CD4-positive, alpha-beta T cell treated with Interleukin-10 for 1 hour (primary cell): ENCODE data around the gene GMEB2.

Source experiments
- DNase-seq: peaks from one replicate; pipeline ENCODE4 v3.0.0-alpha.2; 2020

GMEB2 gene

DNA sequence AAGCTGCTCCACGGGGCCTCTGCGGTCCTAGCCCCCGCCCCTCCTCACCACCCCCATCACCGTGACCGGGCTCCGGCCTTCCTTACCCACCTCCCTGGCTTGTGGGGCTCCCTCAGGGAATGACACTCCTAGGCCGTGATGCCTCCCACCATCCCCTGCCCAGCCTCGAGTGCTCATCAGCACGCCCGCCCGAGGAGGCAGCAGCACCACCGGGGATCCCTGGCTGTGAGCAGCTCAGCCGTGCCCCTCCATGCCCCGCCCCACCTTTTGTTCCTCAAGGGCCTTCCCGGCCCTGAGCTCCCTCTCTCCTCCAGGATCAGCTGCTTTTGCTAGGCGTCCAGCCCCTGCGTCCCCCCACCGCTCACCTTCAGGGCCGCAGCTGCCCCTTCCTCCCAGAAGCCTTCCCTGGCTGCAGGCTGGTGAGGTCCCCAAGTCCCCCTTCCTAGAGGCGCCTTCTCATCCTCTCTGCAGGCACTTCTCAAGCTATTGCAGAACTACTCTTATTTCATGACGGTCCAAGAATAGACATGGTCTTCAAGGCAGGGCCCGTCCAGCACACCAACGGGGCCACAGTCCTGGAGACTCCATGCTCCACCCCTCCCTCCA, 69.9 kb downstream of the GMEB2 start:
- no peak for DNase-seq

DNA sequence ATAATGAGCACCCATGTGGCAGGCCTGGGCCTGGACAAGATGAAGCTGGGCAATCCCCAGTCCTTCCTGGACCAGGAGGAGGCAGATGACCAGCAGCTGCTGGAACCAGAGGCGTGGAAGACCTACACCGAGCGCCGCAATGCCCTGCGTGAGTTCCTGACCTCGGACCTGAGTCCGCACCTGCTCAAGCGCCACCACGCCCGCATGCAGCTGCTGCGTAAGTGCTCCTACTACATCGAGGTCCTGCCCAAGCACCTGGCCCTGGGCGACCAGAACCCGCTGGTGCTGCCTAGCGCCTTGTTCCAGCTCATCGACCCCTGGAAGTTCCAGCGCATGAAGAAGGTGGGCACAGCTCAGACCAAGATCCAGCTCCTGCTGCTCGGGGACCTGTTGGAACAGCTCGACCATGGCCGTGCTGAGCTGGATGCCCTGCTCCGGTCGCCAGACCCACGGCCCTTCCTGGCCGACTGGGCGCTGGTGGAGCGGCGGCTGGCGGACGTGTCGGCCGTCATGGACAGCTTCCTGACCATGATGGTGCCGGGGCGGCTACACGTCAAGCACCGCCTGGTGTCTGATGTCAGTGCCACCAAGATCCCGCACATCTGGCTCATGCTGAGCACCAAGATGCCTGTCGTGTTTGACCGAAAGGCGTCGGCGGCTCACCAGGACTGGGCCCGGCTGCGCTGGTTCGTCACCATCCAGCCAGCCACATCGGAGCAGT, 71.1 kb downstream of the GMEB2 start:
- DNase-seq = no peak

- DNase-seq = no peak
Observed at GRCh38 chr20:63554361-63555278, 72.3 kb downstream of the GMEB2 start.

- peak; percentile 65 for DNase-seq
Observed at GRCh38 chr20:63553933-63554290, 73.0 kb downstream of the GMEB2 start, which contains the start of gene FNDC11. FNDC11 (plus strand) TSS chr20:63554159; CDS start chr20:63555664, 1,505 bp downstream.

DNA sequence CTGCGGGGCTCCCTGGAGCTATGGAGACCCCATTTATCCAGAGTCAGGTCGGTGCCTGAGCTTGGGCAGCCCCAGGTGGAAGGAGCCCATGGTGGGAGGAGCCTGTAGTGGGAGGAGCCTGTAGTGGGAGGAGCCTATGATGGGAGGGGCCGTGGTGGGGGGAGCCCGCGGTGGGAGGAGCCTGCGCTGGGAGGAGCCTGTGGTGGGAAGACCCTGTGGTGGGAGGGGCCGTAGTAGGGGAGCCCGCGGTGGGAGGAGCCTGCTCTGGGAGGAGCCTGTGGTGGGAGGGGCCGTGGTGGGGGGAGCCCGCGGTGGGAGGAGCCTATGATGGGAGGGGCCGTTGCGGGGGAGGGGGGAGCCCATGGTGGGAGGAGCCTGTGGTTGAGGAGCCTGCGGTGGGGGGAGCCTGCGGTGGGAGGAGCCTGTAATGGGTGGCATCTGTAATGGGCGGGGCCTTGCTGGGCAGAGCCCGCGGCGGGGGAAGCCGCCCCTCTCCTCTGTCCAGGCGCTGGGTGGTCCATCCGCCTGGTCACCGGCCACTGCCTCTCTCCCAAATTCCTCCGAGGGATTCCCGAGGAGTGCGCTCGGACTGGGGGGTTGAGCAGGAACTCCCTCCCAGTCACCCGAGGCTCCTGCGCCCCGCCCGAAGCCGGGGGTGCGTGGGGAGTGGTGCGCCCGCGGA, 73.5 kb downstream of the GMEB2 start:
- DNase-seq = peak; percentile 93

GRCh38 chr20:63552481-63553249, 74.2 kb downstream of the GMEB2 start:
- peak; percentile 73 for DNase-seq

DNA sequence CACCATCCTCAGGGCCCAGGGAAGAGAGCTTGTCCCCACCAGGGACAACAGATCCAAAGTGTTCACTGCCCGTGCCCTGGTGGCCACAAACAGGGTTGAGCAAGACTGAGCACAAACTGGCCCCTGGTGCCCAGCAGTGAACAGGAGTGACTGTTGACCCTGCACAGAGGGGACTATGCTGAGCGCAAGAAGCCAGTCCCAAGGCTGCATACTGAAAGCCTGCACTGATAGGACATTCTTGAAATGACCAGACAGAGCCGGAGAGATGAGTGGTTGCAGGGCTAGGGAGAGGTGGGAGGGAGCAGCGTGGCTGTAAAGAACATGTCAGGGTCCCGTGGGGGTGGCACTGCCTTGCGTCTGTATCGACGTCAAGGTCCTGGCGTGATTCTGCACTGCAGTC, 75.8 kb downstream of the GMEB2 start:
- DNase-seq = no peak

- DNase-seq = no peak
Observed at GRCh38 chr20:63549679-63550282, 77.1 kb downstream of the GMEB2 start.

DNA sequence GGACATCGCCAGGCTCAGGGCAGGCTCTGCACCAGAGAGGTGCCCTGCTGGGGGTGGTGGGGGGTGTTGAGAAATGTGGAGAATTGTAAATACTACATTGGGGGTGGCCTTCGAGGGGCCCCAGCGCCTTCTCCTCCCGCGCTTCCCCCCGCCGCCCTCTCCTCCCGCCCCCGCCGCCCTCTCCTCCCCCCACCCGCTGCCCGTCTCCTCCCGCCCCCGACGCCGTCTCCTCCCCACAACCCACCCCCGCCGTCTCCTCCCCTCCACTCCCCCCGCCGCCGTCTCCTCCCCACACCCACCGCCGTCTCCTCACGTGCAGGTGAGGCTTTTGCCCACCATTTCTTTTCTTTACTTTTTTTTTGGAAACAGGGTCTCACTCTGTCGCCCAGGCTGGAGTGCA, 77.9 kb downstream of the GMEB2 start:
- no peak for DNase-seq

GRCh38 chr20:63548542-63548941, 78.4 kb downstream of the GMEB2 start:
- no peak for DNase-seq

GRCh38 chr20:63547725-63548480, 79.0 kb downstream of the GMEB2 start, which contains the start of gene SRMS:
SRMS (minus strand) TSS chr20:63547749; CDS start chr20:63547463, 286 bp downstream.
- DNase-seq = no peak

- no peak for DNase-seq
Observed at GRCh38 chr20:63546956-63547724, 79.8 kb downstream of the GMEB2 start.

GRCh38 chr20:63546256-63546955, 80.5 kb downstream of the GMEB2 start:
- no peak for DNase-seq

- no peak for DNase-seq
Observed at GRCh38 chr20:63545814-63546213, 81.1 kb downstream of the GMEB2 start.

GRCh38 chr20:63544958-63545516, 81.9 kb downstream of the GMEB2 start:
- no peak for DNase-seq

DNA sequence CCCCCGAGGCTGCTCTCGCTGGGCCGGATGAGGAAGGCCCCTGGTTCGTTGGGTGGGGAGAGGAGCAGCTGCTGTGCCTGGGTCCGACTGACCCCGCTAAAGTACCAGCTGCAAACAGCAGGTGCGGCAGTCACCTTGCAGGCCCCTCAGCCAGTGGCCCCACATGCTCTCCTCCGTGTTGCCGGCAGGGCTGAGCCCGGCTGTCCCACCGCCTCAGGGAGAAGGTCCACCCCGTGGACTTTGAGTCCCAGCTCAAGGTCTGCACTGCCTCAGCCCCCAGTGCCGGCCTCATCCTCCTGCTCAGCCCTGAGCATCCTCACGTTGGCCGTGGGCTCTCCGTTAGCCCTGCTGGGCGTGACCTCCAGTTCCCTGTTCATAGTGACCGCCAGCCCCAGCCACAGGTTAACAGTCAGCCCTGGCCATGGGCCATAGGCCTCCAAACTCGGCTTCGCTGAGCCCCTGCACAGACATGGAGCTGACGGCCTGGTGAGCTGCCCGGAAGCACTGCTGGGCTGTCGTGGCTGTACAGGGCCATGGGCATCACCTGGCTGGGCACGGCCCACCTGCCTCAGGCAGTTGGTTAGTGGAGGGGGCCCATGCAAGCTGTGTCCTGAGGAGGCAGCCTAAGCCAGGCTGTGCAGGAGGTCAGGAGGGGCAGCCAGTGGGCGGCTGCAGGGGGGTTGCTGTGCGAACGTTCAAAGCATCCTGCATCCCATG, 82.5 kb downstream of the GMEB2 start:
- DNase-seq = no peak

DNA sequence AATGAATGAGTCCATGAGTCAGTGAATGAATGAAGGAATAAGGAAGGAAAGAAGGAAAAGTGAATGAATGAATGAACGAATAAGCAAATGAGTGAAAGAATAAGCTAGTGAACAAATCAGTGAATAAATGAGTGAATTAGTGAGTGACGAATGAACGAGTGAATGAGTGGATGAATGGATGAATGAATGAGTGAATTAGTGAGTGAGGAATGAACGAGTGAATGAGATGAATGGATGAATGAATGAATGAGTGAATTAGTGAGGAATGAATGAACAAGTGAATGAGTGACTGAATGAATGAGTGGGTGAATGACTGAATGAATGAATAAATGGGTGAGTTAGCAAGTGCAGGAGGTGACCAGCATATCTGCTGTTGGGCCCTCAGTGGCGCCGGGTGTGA, 83.2 kb downstream of the GMEB2 start:
- no peak for DNase-seq

- no peak for DNase-seq
Observed at GRCh38 chr20:63543131-63543530, 83.8 kb downstream of the GMEB2 start.
